Type B pancreatic cell (in vitro differentiated cells): ENCODE data around the gene ADARB2. TPM values are rescaled to one million over a fixed set of nuclear protein-coding genes. Genes with fewer than 3 reads are reported as not detected.

Experiments used
- DNase-seq: peaks from one replicate; pipeline ENCODE4 v3.0.0; 2021; ENCODE audit warnings: mixed read lengths; ENCODE audit not compliant: unreplicated experiment; ENCODE audit errors: extremely low spot score
- H3K27ac Mint-ChIP-seq: 2 replicates; pipeline ENCODE4 v1.8.0; 2021; ENCODE audit warnings: mild to moderate bottlenecking, mixed read lengths
- H3K27me3 Mint-ChIP-seq: 2 replicates; pipeline ENCODE4 v1.8.0; 2021; ENCODE audit warnings: mixed read lengths
- H3K36me3 Mint-ChIP-seq: 2 replicates; pipeline ENCODE4 v1.8.0; 2021; ENCODE audit warnings: mixed read lengths
- H3K4me1 Mint-ChIP-seq: one replicate; pipeline ENCODE4 v1.8.0; 2021; ENCODE audit warnings: mixed read lengths; ENCODE audit not compliant: unreplicated experiment
- H3K4me3 Mint-ChIP-seq: 2 replicates; pipeline ENCODE4 v1.8.0; 2021; ENCODE audit warnings: mild to moderate bottlenecking, mixed read lengths
- H3K9me3 Mint-ChIP-seq: 2 replicates; pipeline ENCODE4 v1.8.0; 2021; ENCODE audit warnings: mixed read lengths
- CTCF ChIP-seq: fragments of 200-600 bp; sonication (generic); conservative IDR thresholded peaks from 2 replicates; pipeline ENCODE4 v1.5.0; 2021; ENCODE audit warnings: antibody characterized with exemption, mild to moderate bottlenecking
- total RNA-seq: library from RNA; stranded (reverse); gene quantifications from 2 replicates; pipeline ENCODE4 v1.2.1, GENCODE V29; 2021; ENCODE audit warnings: low replicate concordance

The ADARB2 gene
- total RNA-seq, 1 donor from 2014 or later: 4.9 TPM

- H3K36me3 Mint-ChIP-seq: no peaks in the 10 kb centered on the region
- H3K4me1 Mint-ChIP-seq: peaks cover 24% of the 10 kb centered on the region
- TF ChIP-seq CTCF: no peak
- H3K4me3 Mint-ChIP-seq: no peak overlapping the region
- H3K27ac Mint-ChIP-seq: no peak overlapping the region
- DNase-seq: no peak
- H3K27me3 Mint-ChIP-seq: peaks cover 42% of the 10 kb centered on the region
- H3K9me3 Mint-ChIP-seq: no peaks in the 10 kb centered on the region
Measured at GRCh38 chr10:1561731-1562337, 175.5 kb downstream of the ADARB2 start.

GRCh38 chr10:1560535-1561192 lies 176.7 kb downstream of the ADARB2 start:
- no peaks in the 10 kb centered on the region for H3K36me3 Mint-ChIP-seq
- no peak overlapping the region for H3K27ac Mint-ChIP-seq
- peaks cover 40% of the 10 kb centered on the region for H3K27me3 Mint-ChIP-seq
- H3K4me1 Mint-ChIP-seq: peaks cover 24% of the 10 kb centered on the region
- H3K9me3 Mint-ChIP-seq: no peaks in the 10 kb centered on the region
- no peak for DNase-seq
- H3K4me3 Mint-ChIP-seq: no peak overlapping the region
- no peak for TF ChIP-seq CTCF

- no peak for TF ChIP-seq CTCF
- peaks cover 36% of the 10 kb centered on the region for H3K27me3 Mint-ChIP-seq
- H3K27ac Mint-ChIP-seq: no peak overlapping the region
- no peak for DNase-seq
- no peak overlapping the region for H3K4me3 Mint-ChIP-seq
- no peaks in the 10 kb centered on the region for H3K9me3 Mint-ChIP-seq
- H3K36me3 Mint-ChIP-seq: no peaks in the 10 kb centered on the region
- H3K4me1 Mint-ChIP-seq: peaks cover 24% of the 10 kb centered on the region
Measured at GRCh38 chr10:1559761-1560160, 177.6 kb downstream of the ADARB2 start.

- no peak for DNase-seq
- TF ChIP-seq CTCF: no peak
- peak overlapping the region; percentile 4 for H3K27ac Mint-ChIP-seq
Measured at GRCh38 chr10:1559311-1559710, 178.0 kb downstream of the ADARB2 start.

GRCh38 chr10:1558906-1559305 lies 178.4 kb downstream of the ADARB2 start:
- Mint-ChIP-seq H3K27me3 (peaks cover 36% of the 10 kb centered on the region), H3K4me1 (peaks cover 24% of the 10 kb centered on the region), H3K9me3 (no peaks in the 10 kb centered on the region), H3K4me3 (peak overlapping the region; percentile 4), H3K36me3 (no peaks in the 10 kb centered on the region), H3K27ac (peak overlapping the region; percentile 4)
- DNase-seq: no peak
- no peak for TF ChIP-seq CTCF

More at GRCh38 chr10:1559311-1559710, 178.0 kb downstream of the ADARB2 start:
- H3K27me3 Mint-ChIP-seq: peaks cover 36% of the 10 kb centered on the region
- no peaks in the 10 kb centered on the region for H3K9me3 Mint-ChIP-seq
- H3K4me1 Mint-ChIP-seq: peaks cover 24% of the 10 kb centered on the region
- no peaks in the 10 kb centered on the region for H3K36me3 Mint-ChIP-seq
- peak overlapping the region; percentile 4 for H3K4me3 Mint-ChIP-seq
